Osteocyte (in vitro differentiated cells): ENCODE results near the gene SAMD4A. TPM values are rescaled to one million over a fixed set of nuclear protein-coding genes. Genes with fewer than 3 reads are reported as not detected.

ENCODE experiments used
- DNase-seq: peaks from one replicate; pipeline ENCODE4 v3.0.0; 2021; ENCODE audit warnings: mixed read lengths; ENCODE audit not compliant: unreplicated experiment; ENCODE audit errors: extremely low spot score
- H3K27ac Mint-ChIP-seq: one replicate; pipeline ENCODE4 v1.8.0; 2021; ENCODE audit warnings: mild to moderate bottlenecking, mixed read lengths; ENCODE audit not compliant: unreplicated experiment
- H3K27me3 Mint-ChIP-seq: one replicate; pipeline ENCODE4 v1.8.0; 2021; ENCODE audit warnings: mixed read lengths; ENCODE audit not compliant: unreplicated experiment
- H3K36me3 Mint-ChIP-seq: one replicate; pipeline ENCODE4 v1.8.0; 2021; ENCODE audit warnings: mixed read lengths; ENCODE audit not compliant: unreplicated experiment
- H3K4me1 Mint-ChIP-seq: one replicate; pipeline ENCODE4 v1.8.0; 2021; ENCODE audit warnings: mixed read lengths; ENCODE audit not compliant: unreplicated experiment
- H3K4me3 Mint-ChIP-seq: one replicate; pipeline ENCODE4 v1.8.0; 2021; ENCODE audit warnings: mild to moderate bottlenecking, moderate library complexity, mixed read lengths; ENCODE audit not compliant: unreplicated experiment
- H3K9me3 Mint-ChIP-seq: one replicate; pipeline ENCODE4 v1.8.0; 2021; ENCODE audit warnings: mixed read lengths; ENCODE audit not compliant: unreplicated experiment
- total RNA-seq: library from RNA; stranded (reverse); gene quantifications from 2 replicates; pipeline ENCODE4 v1.2.1, GENCODE V29; 2021
- TF ChIP-seq, protein P1 (sequence below): fragments of 200-600 bp; sonication (generic); IDR thresholded peaks from 2 replicates; pipeline ENCODE4 v1.5.0; 2021; ENCODE audit warnings: antibody characterized with exemption, mild to moderate bottlenecking, moderate library complexity

SAMD4A gene
- total RNA-seq, 1 donor from 2014 or later, result 39.1 TPM

DNA sequence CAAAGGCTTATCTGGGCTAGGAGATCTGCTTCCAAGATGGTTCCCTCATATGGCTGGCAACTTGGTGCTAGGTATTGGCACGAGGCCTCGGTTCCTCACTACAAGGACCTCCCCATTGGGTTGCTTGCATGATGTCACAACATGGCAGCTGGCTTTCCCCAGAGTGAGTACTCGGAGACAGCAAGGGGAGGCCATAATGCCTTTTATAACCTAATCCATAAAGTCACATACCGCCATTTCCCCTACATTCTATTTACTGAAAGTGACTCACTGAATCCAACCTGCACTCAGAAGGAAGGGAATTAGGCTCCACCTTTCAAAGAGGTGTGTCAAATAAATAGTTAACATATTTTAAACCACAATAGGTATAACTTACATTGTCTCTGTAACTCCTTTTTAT is 130.9 kb downstream of the SAMD4A start:
- Mint-ChIP-seq H3K27ac (no peak overlapping the region), H3K9me3 (no peaks in the 10 kb centered on the region), H3K4me3 (no peak overlapping the region), H3K4me1 (peaks cover 9% of the 10 kb centered on the region), H3K27me3 (no peaks in the 10 kb centered on the region), H3K36me3 (no peaks in the 10 kb centered on the region)
- no peak for DNase-seq
- TF ChIP-seq, protein P1, sequence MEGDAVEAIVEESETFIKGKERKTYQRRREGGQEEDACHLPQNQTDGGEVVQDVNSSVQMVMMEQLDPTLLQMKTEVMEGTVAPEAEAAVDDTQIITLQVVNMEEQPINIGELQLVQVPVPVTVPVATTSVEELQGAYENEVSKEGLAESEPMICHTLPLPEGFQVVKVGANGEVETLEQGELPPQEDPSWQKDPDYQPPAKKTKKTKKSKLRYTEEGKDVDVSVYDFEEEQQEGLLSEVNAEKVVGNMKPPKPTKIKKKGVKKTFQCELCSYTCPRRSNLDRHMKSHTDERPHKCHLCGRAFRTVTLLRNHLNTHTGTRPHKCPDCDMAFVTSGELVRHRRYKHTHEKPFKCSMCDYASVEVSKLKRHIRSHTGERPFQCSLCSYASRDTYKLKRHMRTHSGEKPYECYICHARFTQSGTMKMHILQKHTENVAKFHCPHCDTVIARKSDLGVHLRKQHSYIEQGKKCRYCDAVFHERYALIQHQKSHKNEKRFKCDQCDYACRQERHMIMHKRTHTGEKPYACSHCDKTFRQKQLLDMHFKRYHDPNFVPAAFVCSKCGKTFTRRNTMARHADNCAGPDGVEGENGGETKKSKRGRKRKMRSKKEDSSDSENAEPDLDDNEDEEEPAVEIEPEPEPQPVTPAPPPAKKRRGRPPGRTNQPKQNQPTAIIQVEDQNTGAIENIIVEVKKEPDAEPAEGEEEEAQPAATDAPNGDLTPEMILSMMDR, result no peak

DNA sequence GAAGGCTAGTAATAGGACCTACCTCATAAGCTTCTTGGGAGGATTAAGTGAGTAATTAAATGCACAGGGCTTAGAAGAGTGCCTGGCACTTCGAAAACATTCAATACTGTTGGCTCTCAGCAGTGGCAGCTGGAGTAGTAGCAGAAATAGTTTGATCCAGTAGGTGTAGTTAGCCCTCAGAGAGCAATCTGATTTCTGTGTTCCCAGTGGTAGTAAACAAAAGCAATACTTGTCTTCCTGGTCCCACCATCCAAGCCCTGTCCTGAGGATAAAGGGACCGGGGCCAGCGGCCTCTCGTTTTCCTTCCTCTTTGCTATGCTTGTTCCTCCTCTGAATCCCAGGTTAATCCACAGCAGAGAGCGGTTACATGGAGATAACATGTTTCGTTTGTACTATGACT is 131.6 kb downstream of the SAMD4A start:
- no peak for DNase-seq
- TF ChIP-seq, protein P1, result no peak
- Mint-ChIP-seq H3K27me3 (no peaks in the 10 kb centered on the region), H3K36me3 (no peaks in the 10 kb centered on the region), H3K9me3 (no peaks in the 10 kb centered on the region), H3K27ac (peak overlapping the region; percentile 58), H3K4me1 (peaks cover 8% of the 10 kb centered on the region), H3K4me3 (no peak overlapping the region)

DNA sequence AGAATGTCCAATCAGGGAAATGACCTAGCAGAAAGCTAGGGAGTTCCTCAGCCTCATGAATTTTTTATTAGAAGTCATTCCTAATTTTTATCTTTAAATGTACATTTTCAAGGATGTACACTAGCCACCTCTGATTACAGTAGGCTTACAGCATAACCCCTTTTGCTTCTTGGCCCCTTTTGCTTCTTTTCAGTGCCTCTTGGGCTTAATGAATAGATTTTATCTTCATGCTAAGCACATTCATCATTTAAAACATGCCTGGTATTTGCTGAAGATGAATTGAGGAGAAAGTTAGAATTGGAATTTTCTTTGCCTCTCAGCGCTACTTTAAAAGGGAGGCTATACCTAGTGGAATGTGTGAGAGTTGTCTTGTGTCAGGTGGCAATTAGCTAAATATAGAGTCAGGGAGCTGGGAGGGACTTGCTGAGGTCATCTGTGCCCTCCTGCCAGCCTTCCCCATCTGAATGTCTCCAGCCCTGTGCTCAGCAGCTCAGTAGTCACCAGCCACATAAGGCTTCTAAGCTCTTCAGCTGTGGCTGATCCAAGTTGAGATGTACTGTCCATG is 132.1 kb downstream of the SAMD4A start:
- no peak for DNase-seq
- TF ChIP-seq, protein P1, result no peak
- H3K4me1 Mint-ChIP-seq, result peaks cover 8% of the 10 kb centered on the region
- no peaks in the 10 kb centered on the region for H3K9me3 Mint-ChIP-seq
- peak overlapping the region; percentile 58 for H3K27ac Mint-ChIP-seq
- no peaks in the 10 kb centered on the region for H3K27me3 Mint-ChIP-seq
- no peaks in the 10 kb centered on the region for H3K36me3 Mint-ChIP-seq
- H3K4me3 Mint-ChIP-seq, result no peak overlapping the region

DNA sequence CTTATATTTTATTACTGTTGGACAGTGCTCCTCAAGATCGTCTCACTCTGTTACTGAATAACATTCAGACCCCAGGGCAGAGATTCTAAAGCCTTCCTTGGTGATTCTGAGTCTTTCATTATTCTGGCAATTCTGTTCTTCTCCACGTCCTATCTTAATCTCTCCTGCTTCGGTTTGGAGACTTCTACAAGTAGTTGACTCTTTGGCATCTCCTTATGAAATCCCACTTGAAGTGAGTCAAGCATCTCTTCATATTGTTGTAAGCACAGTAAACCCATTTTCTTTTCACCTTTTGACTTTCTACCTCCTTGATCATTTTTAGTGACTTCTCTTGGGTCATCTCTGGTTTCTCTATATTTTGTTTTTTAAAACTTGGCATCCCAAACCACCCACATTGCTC is 132.8 kb downstream of the SAMD4A start:
- no peak overlapping the region for H3K27ac Mint-ChIP-seq
- no peaks in the 10 kb centered on the region for H3K36me3 Mint-ChIP-seq
- peaks cover 8% of the 10 kb centered on the region for H3K4me1 Mint-ChIP-seq
- DNase-seq, result no peak
- H3K9me3 Mint-ChIP-seq, result no peaks in the 10 kb centered on the region
- TF ChIP-seq, protein P1, result no peak
- H3K27me3 Mint-ChIP-seq, result no peaks in the 10 kb centered on the region
- H3K4me3 Mint-ChIP-seq, result no peak overlapping the region

DNA sequence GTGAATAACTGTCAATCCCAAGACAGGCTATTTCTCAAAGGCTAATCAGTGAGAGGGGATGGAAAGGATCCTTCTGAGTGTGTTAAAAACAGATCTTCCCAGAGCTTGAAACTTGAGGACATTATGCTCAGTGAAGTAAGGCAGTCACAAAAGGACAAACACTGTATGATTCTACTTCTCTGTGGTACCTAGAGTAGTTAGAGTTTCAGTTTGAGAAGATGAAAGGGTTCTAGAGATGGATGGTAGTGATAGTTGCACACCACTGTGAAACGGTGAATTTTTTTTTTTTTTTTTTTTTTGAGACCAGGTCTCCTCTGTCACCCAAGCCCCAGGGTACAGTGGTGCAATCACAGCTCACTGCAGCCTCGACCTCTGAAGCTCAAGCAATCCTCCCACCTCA is 133.8 kb downstream of the SAMD4A start:
- Mint-ChIP-seq H3K36me3 (no peaks in the 10 kb centered on the region), H3K27me3 (no peaks in the 10 kb centered on the region), H3K27ac (no peak overlapping the region), H3K4me3 (no peak overlapping the region), H3K9me3 (no peaks in the 10 kb centered on the region), H3K4me1 (peaks cover 8% of the 10 kb centered on the region)
- DNase-seq, result no peak
- TF ChIP-seq, protein P1, result no peak
